Right ventricle myocardium inferior (tissue), 1 donor: ENCODE measurements around the gene PYGM. TPM values are rescaled to one million over a fixed set of nuclear protein-coding genes. Genes with fewer than 3 reads are reported as not detected.

Experiments used
- ATAC-seq: fragments of 200-7000 bp; cut with Tn5 transposase; one replicate; pipeline ENCODE4 v1.9.1; 2020; ENCODE audit warnings: mild to moderate bottlenecking, moderate library complexity
- DNase-seq: peaks from one replicate; pipeline ENCODE4 v3.0.0; 2021; ENCODE audit errors: missing footprints
- intact Hi-C: fragments of 100-400 bp; cut with DNase I; formaldehyde crosslinking; loops from one replicate; pipeline ENCODE4 v1.11.0; 2022
- long read RNA-seq: library from polyadenylated mRNA; unstranded; transcript quantifications from one replicate; pipeline ENCODE4 v2.0.0, GENCODE V29; 2021
- total RNA-seq: library from RNA; stranded (reverse); fragmentation: NEBNext Ultra II Directional; extraction: Animal tissue kit (Norgen Biotek cat#: 25700); gene quantifications from one replicate; pipeline ENCODE4 v1.2.1, GENCODE V29; 2021
- donor health status: DM: no; HTN: yes; CAD: no; lungs with severe emphysema.

PYGM gene
- total RNA-seq = 179 TPM
- long read RNA-seq, transcript PYGM-201 (20 exons, 3,198 nt) = major isoform, 73 of 134 reads
- long read RNA-seq, partial matches to known transcripts = 57 of 134 reads
- long read RNA-seq, other reads (novel, unspliced or antisense) = 4 of 134 reads

DNA sequence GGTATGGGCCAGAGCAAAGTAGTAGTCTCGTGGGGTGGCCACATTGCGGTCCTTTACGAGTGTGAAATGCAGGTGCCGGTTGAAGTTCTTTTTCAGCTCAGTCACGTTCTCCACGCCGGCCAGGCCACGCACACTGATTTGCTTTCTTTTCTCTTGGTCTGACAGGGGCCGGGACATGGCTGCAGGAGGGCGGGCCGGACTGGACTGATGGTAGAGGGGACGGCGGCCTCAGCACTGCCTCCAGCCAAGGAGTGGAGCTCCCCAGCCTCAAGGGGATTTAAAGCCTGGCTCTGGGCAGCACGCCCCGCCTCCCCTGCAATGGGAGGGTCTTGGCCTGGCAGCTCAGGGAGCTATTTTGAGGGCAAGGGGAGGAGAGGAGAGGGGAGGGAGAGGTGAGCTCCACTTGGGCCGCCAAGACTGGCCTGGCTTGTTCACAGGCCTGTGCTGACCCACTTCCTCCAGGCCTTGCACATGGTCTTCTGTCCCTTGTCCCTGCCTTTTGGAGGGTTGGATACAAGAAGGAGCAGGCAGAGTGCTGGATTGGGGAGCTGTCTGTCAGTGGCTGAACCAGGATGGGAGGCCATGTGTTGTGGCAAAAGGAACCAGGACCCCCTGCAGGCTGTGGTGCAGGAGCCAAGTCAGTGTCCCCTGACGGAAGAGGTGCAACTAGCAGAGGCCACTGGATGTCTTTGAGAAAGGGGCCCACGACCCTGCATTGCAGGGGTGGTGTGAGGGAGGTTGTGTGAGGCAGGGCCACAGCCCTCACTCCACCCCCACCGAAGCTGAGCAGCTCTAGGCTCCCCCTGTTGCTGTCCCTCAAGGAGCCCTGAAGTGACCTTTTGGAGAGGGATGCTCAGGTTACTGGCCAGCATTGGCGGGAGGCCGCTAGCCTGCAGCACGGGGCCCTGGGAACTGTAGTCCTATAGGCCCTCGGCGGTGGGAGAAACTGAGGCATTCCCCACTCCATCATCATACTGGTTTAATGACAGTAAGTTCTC, at the start of gene PYGM:
TSS of gene PYGM (minus strand) at position 253 of the 998 bp plus-strand sequence. CDS start at position 177, 76 bp downstream.
- intact Hi-C loops = no loop called here
- peak; percentile 88 for ATAC-seq
- DNase-seq = peak; percentile 93

GRCh38 chr11:64805481-64805880, 45.7 kb upstream of the PYGM start:
- intact Hi-C loops = no loop called here
- ATAC-seq (no peak), DNase-seq (peak; percentile 44)

- DNase-seq (peak; percentile 59), ATAC-seq (no peak)
- intact Hi-C loops = no loop called here
Observed at GRCh38 chr11:64804346-64805210, 44.8 kb upstream of the PYGM start.

- ATAC-seq (peak; percentile 18), DNase-seq (no peak)
- intact Hi-C loops = no loop called here
Observed at GRCh38 chr11:64803846-64804345, 44.1 kb upstream of the PYGM start.

GRCh38 chr11:64803158-64803845, 43.5 kb upstream of the PYGM start, which contains the start of gene MAP4K2:
Gene MAP4K2 (minus strand): TSS chr11:64803214. CDS start chr11:64803149, 65 bp downstream.
- ATAC-seq (peak; percentile 93), DNase-seq (peak; percentile 95)
- intact Hi-C loops = no loop called here

- intact Hi-C loops = no loop called here
- ATAC-seq (no peak), DNase-seq (peak; percentile 65)
Observed at GRCh38 chr11:64802370-64803157, 42.8 kb upstream of the PYGM start.

GRCh38 chr11:64801561-64802369, 42.0 kb upstream of the PYGM start:
- intact Hi-C loops = no loop called here
- peak; percentile 49 for DNase-seq
- no peak for ATAC-seq

DNA sequence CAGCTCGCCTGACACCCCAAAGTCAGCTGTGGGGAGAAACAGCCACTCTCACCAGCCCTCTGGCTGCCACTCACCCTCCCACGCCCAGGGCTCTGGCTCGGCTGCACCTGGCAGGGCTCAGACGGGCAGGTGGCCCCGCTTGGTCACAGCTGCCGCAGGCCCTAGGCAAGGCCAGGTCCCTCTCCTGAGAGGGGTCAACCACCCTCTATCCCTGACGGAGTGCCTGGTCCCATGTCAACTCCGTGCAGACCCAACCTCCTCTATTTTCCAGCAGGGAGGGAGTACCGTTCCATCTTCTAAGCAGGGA, 41.3 kb upstream of the PYGM start:
- DNase-seq = no peak

GRCh38 chr11:64800303-64801157, 40.8 kb upstream of the PYGM start:
- DNase-seq (peak; percentile 59), ATAC-seq (no peak)
- intact Hi-C loops = no loop called here

More for the DNA sequence above, 41.3 kb upstream of the PYGM start:
- intact Hi-C loops = no loop called here
- no peak for ATAC-seq

GRCh38 chr11:64799623-64800302, 40.0 kb upstream of the PYGM start:
- ATAC-seq (no peak), DNase-seq (peak; percentile 65)
- intact Hi-C loops = no loop called here

DNA sequence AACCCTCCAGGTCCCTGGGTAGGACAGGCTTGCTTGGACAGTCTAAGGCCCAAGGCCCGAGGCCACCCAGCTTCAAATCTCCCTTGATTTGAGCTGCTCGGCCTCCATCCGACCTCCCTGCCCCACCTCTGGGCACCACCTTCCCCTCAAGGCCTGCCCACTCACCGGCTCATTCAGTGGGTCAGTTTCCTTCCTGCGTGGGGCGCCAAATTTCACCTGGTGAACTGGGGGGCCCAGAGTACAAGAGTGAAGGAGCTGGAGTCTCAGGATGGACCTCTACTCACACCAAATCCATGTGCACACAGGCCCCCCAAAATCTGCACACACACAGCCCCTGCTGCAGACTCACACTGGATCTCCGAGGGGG, 39.5 kb upstream of the PYGM start:
- ATAC-seq (no peak), DNase-seq (peak; percentile 20)
- intact Hi-C loops = no loop called here

- no peak for ATAC-seq
- peak; percentile 53 for DNase-seq
- intact Hi-C loops = no loop called here
Observed at GRCh38 chr11:64796757-64797541, 37.2 kb upstream of the PYGM start.

DNA sequence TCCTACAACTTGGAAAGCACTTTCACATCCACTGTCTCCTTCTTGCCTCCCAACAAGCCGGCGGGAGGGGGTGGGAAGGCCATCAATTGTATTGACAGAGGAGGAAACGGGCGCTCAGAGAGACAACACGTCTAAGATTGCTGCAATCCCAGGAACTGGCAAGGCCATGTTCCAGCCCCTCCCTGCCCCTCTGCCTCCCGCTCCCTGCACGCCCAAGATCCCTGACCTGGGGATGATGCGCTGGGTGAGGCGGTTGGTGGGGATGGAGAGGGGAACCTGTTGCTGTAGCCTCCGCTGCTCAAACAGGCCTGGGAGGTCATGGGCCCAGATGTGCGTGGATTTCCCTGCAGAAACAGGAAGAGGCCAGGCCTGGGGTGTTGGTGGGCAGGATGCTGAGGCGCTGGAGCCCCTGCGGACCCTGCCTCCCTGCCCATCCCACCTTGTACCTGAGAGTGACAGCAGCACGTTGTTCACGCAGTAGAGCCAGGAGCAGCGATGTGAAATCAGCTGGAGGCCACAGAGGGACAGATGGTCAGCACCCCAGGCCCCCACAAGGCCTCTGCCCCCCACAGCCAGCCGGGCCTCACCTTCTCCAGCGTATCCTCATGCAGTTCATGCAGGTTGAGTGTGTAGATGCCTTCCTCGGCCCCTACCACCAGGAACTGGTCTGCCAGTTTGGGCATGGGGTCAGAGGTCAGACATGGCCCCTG, 36.4 kb upstream of the PYGM start:
- intact Hi-C loops = no loop called here

GRCh38 chr11:64794526-64794925, 34.8 kb upstream of the PYGM start:
- DNase-seq = no peak
- intact Hi-C loops = no loop called here

More for the DNA sequence above, 36.4 kb upstream of the PYGM start:
- ATAC-seq (no peak), DNase-seq (no peak)

More at GRCh38 chr11:64794526-64794925, 34.8 kb upstream of the PYGM start:
- ATAC-seq = no peak
